HepG2 (cell line): ENCODE data around the gene PSPH. TPM values are rescaled to one million over a fixed set of nuclear protein-coding genes. Genes with fewer than 3 reads are reported as not detected.

Source experiments
- AKAP8 ChIP-seq: sonication (generic); formaldehyde crosslinking; IDR thresholded peaks from 2 replicates; pipeline ENCODE4 v1.5.1; 2020; ENCODE audit warnings: mild to moderate bottlenecking, missing genetic modification reagents
- BRD4 ChIP-seq: sonication (generic); formaldehyde crosslinking; IDR thresholded peaks from 2 replicates; pipeline ENCODE4 v1.4.0; 2020; ENCODE audit warnings: missing genetic modification reagents
- CBX1 ChIP-seq: IDR thresholded peaks from one replicate; pipeline ENCODE4 v1.6.1; 2016; ENCODE audit warnings: antibody characterized with exemption, low read depth
- IRF2 ChIP-seq: IDR thresholded peaks from 2 replicates; pipeline ENCODE4 v1.6.1; 2018; ENCODE audit warnings: missing genetic modification reagents, missing compliant biosample characterization
- PHB2 ChIP-seq: fragments of 450-650 bp; IDR thresholded peaks from 2 replicates; pipeline ENCODE4 v1.6.1; 2018; ENCODE audit not compliant: partially characterized antibody
- POLR2AphosphoS5 ChIP-seq: IDR thresholded peaks from 2 replicates; pipeline ENCODE4 v1.6.1; 2012; ENCODE audit warnings: low read depth, low read length
- RXRA ChIP-seq: sonication (generic); formaldehyde crosslinking; IDR thresholded peaks from 2 replicates; pipeline ENCODE4 v1.5.1; 2020; ENCODE audit warnings: missing genetic modification reagents
- SATB2 ChIP-seq: sonication (generic); formaldehyde crosslinking; IDR thresholded peaks from 2 replicates; pipeline ENCODE4 v1.5.0; 2020; ENCODE audit warnings: missing genetic modification reagents
- TARDBP ChIP-seq: sonication (generic); formaldehyde crosslinking; IDR thresholded peaks from 2 replicates; pipeline ENCODE4 v1.8.0; 2022; ENCODE audit warnings: mild to moderate bottlenecking, missing genetic modification reagents
- ZBTB20 ChIP-seq: sonication (generic); formaldehyde crosslinking; IDR thresholded peaks from 2 replicates; pipeline ENCODE4 v1.8.1; 2023; ENCODE audit warnings: missing genetic modification reagents, low read depth, mild to moderate bottlenecking, borderline replicate concordance
- ZNF138 ChIP-seq: sonication (generic); formaldehyde crosslinking; IDR thresholded peaks from 2 replicates; pipeline ENCODE4 v1.5.0; 2020; ENCODE audit warnings: mild to moderate bottlenecking, low read depth, missing genetic modification reagents
- ZNF670 ChIP-seq: sonication (generic); formaldehyde crosslinking; IDR thresholded peaks from 2 replicates; pipeline ENCODE4 v1.8.0; 2022; ENCODE audit warnings: mild to moderate bottlenecking, missing genetic modification reagents, borderline replicate concordance
- ZNF713 ChIP-seq: sonication (generic); formaldehyde crosslinking; IDR thresholded peaks from 2 replicates; pipeline ENCODE4 v1.4.0; 2020; ENCODE audit warnings: mild to moderate bottlenecking, missing genetic modification reagents
- ZNF775 ChIP-seq: sonication (generic); formaldehyde crosslinking; IDR thresholded peaks from 2 replicates; pipeline ENCODE4 v1.4.0; 2020; ENCODE audit warnings: missing genetic modification reagents, mild to moderate bottlenecking, moderate library complexity, borderline replicate concordance
- ZNF782 ChIP-seq: sonication (generic); formaldehyde crosslinking; IDR thresholded peaks from 2 replicates; pipeline ENCODE4 v1.4.0; 2020; ENCODE audit warnings: missing genetic modification reagents, mild to moderate bottlenecking, borderline replicate concordance
- polyA plus RNA-seq, 8 experiments: library from polyadenylated mRNA; depleted of rRNA in 3 of 8; stranded (reverse) in 7 of 8; unstranded in 1 of 8; fragments of >200 nt; fragmentation: Illumina TruSeq in 4 of 8; extraction: Trizol in 4 of 8; gene quantifications; 2 replicates each; pipeline versions ENCODE4 v1.2.1 to v1.2.3, GENCODE V29; 2011 to 2016; ENCODE audit warnings: low read depth in 4 of 8, missing spikeins in 1 of 8, mixed read lengths in 1 of 8; ENCODE audit not compliant: insufficient read depth in 1 of 8
- total RNA-seq, 5 experiments: library from RNA; depleted of rRNA; stranded (reverse); fragments of >200 nt; fragmentation: Illumina TruSeq; extraction: Trizol; gene quantifications; 2 replicates each; pipeline ENCODE4 v1.2.3, GENCODE V29; 2016; ENCODE audit warnings: low read depth in 1 of 5
- TF ChIP-seq, protein P1 (sequence below): sonication (generic); formaldehyde crosslinking; IDR thresholded peaks from 2 replicates; pipeline ENCODE4 v1.5.1; 2020; ENCODE audit warnings: missing genetic modification reagents, mild to moderate bottlenecking, borderline replicate concordance
- TF ChIP-seq, protein P2 (sequence below): sonication (generic); formaldehyde crosslinking; IDR thresholded peaks from 2 replicates; pipeline ENCODE4 v1.4.0; 2020; ENCODE audit warnings: mild to moderate bottlenecking, missing genetic modification reagents
- TF ChIP-seq, protein P3 (sequence below): sonication (generic); formaldehyde crosslinking; IDR thresholded peaks from 2 replicates; pipeline ENCODE4 v1.4.0; 2020; ENCODE audit warnings: missing genetic modification reagents
- TF ChIP-seq, protein P4 (sequence below): sonication (generic); formaldehyde crosslinking; IDR thresholded peaks from 2 replicates; pipeline ENCODE4 v1.5.0; 2020; ENCODE audit warnings: mild to moderate bottlenecking, missing genetic modification reagents, moderate library complexity
- TF ChIP-seq, protein P5 (sequence below): sonication (generic); formaldehyde crosslinking; IDR thresholded peaks from 2 replicates; pipeline ENCODE4 v1.4.0; 2020; ENCODE audit warnings: missing genetic modification reagents
- TF ChIP-seq, protein P6 (sequence below): sonication (generic); formaldehyde crosslinking; IDR thresholded peaks from 2 replicates; pipeline ENCODE4 v1.9.0; 2021; ENCODE audit warnings: missing genetic modification reagents, mild to moderate bottlenecking, borderline replicate concordance

PSPH gene
- total and polyA plus RNA-seq, 2 of the 13 experiments (the other 11 are each of a cell fraction or from before 2014, with no cell fraction given) = 85.5 to 124 TPM

DNA sequence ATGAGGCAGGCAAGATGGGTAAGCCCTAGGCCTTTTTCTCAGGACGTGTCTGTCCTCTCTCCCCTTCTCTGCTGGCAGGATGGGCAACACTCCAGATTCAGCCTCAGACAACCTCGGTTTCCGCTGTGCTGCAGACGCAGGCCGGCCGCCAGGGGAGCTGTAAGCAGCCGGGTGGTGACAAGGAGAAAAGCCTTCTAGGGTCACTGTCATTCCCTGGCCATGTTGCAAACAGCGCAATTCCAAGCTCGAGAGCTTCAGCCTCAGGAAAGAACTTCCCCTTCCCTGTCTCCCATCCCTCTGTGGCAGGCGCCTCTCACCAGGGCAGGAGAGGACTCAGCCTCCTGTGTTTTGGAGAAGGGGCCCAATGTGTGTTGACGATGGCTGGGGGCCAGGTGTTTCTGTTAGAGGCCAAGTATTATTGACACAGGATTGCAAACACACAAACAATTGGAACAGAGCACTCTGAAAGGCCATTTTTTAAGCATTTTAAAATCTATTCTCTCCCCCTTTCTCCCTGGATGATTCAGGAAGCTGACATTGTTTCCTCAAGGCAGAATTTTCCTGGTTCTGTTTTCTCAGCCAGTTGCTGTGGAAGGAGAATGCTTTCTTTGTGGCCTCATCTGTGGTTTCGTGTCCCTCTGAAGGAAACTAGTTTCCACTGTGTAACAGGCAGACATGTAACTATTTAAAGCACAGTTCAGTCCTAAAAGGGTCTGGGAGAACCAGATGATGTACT, 28.4 kb upstream of the PSPH start (continued):
- TF ChIP-seq, protein P1, sequence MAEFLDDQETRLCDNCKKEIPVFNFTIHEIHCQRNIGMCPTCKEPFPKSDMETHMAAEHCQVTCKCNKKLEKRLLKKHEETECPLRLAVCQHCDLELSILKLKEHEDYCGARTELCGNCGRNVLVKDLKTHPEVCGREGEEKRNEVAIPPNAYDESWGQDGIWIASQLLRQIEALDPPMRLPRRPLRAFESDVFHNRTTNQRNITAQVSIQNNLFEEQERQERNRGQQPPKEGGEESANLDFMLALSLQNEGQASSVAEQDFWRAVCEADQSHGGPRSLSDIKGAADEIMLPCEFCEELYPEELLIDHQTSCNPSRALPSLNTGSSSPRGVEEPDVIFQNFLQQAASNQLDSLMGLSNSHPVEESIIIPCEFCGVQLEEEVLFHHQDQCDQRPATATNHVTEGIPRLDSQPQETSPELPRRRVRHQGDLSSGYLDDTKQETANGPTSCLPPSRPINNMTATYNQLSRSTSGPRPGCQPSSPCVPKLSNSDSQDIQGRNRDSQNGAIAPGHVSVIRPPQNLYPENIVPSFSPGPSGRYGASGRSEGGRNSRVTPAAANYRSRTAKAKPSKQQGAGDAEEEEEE (CRISPR knock-in tag) = no peak
- TF ChIP-seq POLR2AphosphoS5 (no peak), ZNF775 (CRISPR knock-in tag) (no peak), ZNF713 (no peak), PHB2 (no peak), SATB2 (CRISPR knock-in tag) (no peak), ZNF138 (no peak), ZNF670 (CRISPR knock-in tag) (0 out of 2 replicates have a peak, but pooled peaks have one; percentile 40), BRD4 (CRISPR knock-in tag) (no peak), TARDBP (peak; percentile 39; the same call in 1 of the 2 replicates), ZBTB20 (CRISPR knock-in tag) (no peak), CBX1 (no peak), ZNF782 (CRISPR knock-in tag) (0 out of 2 replicates have a peak, but pooled peaks have one; percentile 54), AKAP8 (CRISPR knock-in tag) (no peak), RXRA (CRISPR knock-in tag) (peak; percentile 71), IRF2 (0 out of 2 replicates have a peak, but pooled peaks have one; percentile 12)
- TF ChIP-seq, protein P2, sequence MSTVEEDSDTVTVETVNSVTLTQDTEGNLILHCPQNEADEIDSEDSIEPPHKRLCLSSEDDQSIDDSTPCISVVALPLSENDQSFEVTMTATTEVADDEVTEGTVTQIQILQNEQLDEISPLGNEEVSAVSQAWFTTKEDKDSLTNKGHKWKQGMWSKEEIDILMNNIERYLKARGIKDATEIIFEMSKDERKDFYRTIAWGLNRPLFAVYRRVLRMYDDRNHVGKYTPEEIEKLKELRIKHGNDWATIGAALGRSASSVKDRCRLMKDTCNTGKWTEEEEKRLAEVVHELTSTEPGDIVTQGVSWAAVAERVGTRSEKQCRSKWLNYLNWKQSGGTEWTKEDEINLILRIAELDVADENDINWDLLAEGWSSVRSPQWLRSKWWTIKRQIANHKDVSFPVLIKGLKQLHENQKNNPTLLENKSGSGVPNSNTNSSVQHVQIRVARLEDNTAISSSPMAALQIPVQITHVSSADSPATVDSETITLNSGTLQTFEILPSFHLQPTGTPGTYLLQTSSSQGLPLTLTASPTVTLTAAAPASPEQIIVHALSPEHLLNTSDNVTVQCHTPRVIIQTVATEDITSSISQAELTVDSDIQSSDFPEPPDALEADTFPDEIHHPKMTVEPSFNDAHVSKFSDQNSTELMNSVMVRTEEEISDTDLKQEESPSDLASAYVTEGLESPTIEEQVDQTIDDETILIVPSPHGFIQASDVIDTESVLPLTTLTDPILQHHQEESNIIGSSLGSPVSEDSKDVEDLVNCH (CRISPR knock-in tag) = no peak
- TF ChIP-seq, protein P3, sequence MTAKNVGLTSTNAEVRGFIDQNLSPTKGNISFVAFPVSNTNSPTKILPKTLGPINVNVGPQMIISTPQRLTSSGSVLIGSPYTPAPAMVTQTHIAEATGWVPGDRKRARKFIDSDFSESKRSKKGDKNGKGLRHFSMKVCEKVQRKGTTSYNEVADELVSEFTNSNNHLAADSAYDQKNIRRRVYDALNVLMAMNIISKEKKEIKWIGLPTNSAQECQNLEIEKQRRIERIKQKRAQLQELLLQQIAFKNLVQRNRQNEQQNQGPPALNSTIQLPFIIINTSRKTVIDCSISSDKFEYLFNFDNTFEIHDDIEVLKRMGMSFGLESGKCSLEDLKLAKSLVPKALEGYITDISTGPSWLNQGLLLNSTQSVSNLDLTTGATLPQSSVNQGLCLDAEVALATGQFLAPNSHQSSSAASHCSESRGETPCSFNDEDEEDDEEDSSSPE (CRISPR knock-in tag) = no peak
- TF ChIP-seq, protein P4, sequence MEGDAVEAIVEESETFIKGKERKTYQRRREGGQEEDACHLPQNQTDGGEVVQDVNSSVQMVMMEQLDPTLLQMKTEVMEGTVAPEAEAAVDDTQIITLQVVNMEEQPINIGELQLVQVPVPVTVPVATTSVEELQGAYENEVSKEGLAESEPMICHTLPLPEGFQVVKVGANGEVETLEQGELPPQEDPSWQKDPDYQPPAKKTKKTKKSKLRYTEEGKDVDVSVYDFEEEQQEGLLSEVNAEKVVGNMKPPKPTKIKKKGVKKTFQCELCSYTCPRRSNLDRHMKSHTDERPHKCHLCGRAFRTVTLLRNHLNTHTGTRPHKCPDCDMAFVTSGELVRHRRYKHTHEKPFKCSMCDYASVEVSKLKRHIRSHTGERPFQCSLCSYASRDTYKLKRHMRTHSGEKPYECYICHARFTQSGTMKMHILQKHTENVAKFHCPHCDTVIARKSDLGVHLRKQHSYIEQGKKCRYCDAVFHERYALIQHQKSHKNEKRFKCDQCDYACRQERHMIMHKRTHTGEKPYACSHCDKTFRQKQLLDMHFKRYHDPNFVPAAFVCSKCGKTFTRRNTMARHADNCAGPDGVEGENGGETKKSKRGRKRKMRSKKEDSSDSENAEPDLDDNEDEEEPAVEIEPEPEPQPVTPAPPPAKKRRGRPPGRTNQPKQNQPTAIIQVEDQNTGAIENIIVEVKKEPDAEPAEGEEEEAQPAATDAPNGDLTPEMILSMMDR = peak; percentile 73
- TF ChIP-seq, protein P5, sequence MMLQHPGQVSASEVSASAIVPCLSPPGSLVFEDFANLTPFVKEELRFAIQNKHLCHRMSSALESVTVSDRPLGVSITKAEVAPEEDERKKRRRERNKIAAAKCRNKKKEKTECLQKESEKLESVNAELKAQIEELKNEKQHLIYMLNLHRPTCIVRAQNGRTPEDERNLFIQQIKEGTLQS (CRISPR knock-in tag) = no peak
- TF ChIP-seq, protein P6, sequence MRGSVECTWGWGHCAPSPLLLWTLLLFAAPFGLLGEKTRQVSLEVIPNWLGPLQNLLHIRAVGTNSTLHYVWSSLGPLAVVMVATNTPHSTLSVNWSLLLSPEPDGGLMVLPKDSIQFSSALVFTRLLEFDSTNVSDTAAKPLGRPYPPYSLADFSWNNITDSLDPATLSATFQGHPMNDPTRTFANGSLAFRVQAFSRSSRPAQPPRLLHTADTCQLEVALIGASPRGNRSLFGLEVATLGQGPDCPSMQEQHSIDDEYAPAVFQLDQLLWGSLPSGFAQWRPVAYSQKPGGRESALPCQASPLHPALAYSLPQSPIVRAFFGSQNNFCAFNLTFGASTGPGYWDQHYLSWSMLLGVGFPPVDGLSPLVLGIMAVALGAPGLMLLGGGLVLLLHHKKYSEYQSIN (CRISPR knock-in tag) = no peak
